K562 (cell line): ENCODE data around the gene FAM171A1.

Experiments
- BCL6 ChIP-seq: fragments of 250-450 bp; sonication (Bioruptor Pico); IDR thresholded peaks from 2 replicates; pipeline ENCODE4 v1.4.0; 2020
- CTCF ChIP-seq, 3 experiments: IDR thresholded peaks in 2 of 3; conservative IDR thresholded peaks in 1 of 3; 2 replicates each; pipeline ENCODE4 v1.5.1; 2011 to 2012; ENCODE audit warnings: low read length in 3 of 3, mild to moderate bottlenecking in 3 of 3, control low read depth in 2 of 3, improper control_type of control experiment in 1 of 3, inconsistent platforms in 1 of 3, low read depth in 1 of 3, mixed read lengths in 1 of 3, moderate library complexity in 1 of 3; ENCODE audit not compliant: insufficient read depth in 2 of 3
- ELK3 ChIP-seq: fragments of 450-650 bp; formaldehyde crosslinking; IDR thresholded peaks from 2 replicates; pipeline ENCODE4 v1.4.0; 2020; ENCODE audit warnings: mild to moderate bottlenecking
- JUND ChIP-seq, 2 experiments: IDR thresholded peaks; 2 replicates in 1 of 2; 3 replicates in 1 of 2; pipeline ENCODE4 v1.6.1; 2011; ENCODE audit warnings: borderline replicate concordance in 2 of 2, low read depth in 2 of 2, low read length in 2 of 2, improper control_type of control experiment in 1 of 2, missing biosample characterization in 1 of 2, missing genetic modification characterization in 1 of 2, missing genetic modification reagents in 1 of 2
- KLF16 ChIP-seq: IDR thresholded peaks from 2 replicates; pipeline ENCODE4 v1.6.1; 2016; ENCODE audit warnings: antibody characterized with exemption
- MXI1 ChIP-seq: IDR thresholded peaks from 2 replicates; pipeline ENCODE4 v1.6.1; 2011; ENCODE audit warnings: low read depth, mild to moderate bottlenecking, improper control_type of control experiment, low read length
- NFYB ChIP-seq: IDR thresholded peaks from 2 replicates; pipeline ENCODE4 v1.6.1; 2011; ENCODE audit warnings: mild to moderate bottlenecking, moderate library complexity; ENCODE audit not compliant: insufficient read length; ENCODE audit errors: extremely low read depth
- SMC3 ChIP-seq: conservative IDR thresholded peaks from 2 replicates; pipeline ENCODE4 v1.6.1; 2011; ENCODE audit warnings: low read depth, low read length, improper control_type of control experiment; ENCODE audit not compliant: insufficient read depth
- YY1 ChIP-seq, 3 experiments: IDR thresholded peaks; 2 replicates each; pipeline ENCODE4 v1.6.1; 2011; ENCODE audit warnings: low read length in 2 of 3, mild to moderate bottlenecking in 2 of 3, moderate library complexity in 2 of 3, borderline replicate concordance in 1 of 3, control low read depth in 1 of 3, low read depth in 1 of 3; ENCODE audit not compliant: insufficient read depth in 3 of 3, insufficient replicate concordance in 2 of 3, control insufficient read depth in 1 of 3, insufficient read length in 1 of 3; ENCODE audit errors: extremely low read depth in 1 of 3
- ZFX ChIP-seq: sonication (generic); formaldehyde crosslinking; IDR thresholded peaks from 2 replicates; pipeline ENCODE4 v1.8.0; 2022; ENCODE audit warnings: mild to moderate bottlenecking, missing genetic modification reagents, moderate library complexity
- ZNF274 ChIP-seq: IDR thresholded peaks from 2 replicates; pipeline ENCODE4 v1.6.1; 2011; ENCODE audit warnings: low read depth, mild to moderate bottlenecking, low read length, moderate library complexity, borderline replicate concordance
- ZNF431 ChIP-seq: sonication (generic); formaldehyde crosslinking; IDR thresholded peaks from 2 replicates; pipeline ENCODE4 v1.8.0; 2022; ENCODE audit warnings: mild to moderate bottlenecking, missing genetic modification reagents
- ZNF639 ChIP-seq, 2 experiments: fragments of 200-800 bp in 1 of 2; sonication (Bioruptor generic) in 1 of 2; sonication (generic) in 1 of 2; formaldehyde crosslinking in 1 of 2; IDR thresholded peaks in 1 of 2; conservative IDR thresholded peaks in 1 of 2; 2 replicates each; pipeline versions ENCODE4 v1.5.0 to v1.6.1; 2016 to 2020; ENCODE audit warnings: missing compliant biosample characterization in 1 of 2, missing genetic modification characterization in 1 of 2, missing genetic modification reagents in 1 of 2

GRCh38 chr10:15411010-15411409, 39.9 kb upstream of the FAM171A1 start:
- TF ChIP-seq ZNF274 (no peak), CTCF (IDR thresholded peaks at IDR 0.05 in 2 of 3, conservative IDR thresholded peaks at IDR 0.05 in 1 of 3; ENCODE audit: insufficient read depth in 2 of 3, low read depth in 1 of 3, low read length in 3 of 3) (no peak), ELK3 (CRISPR knock-in tag) (no peak), ZNF431 (CRISPR knock-in tag) (no peak), NFYB (no peak), SMC3 (no peak), ZFX (CRISPR knock-in tag) (no peak), BCL6 (no peak), KLF16 (no peak), MXI1 (no peak), ZNF639 (CRISPR knock-in tag; conservative IDR thresholded peaks at IDR 0.05 in 1 of 2, IDR thresholded peaks at IDR 0.05 in 1 of 2) (no peak), JUND (IDR thresholded peaks at IDR 0.05; ENCODE audit: borderline replicate concordance, low read depth, low read length) (no peak), JUND (tag; IDR thresholded peaks at IDR 0.05; ENCODE audit: borderline replicate concordance, low read depth, low read length) (no peak), YY1 (IDR thresholded peaks at IDR 0.05; ENCODE audit: borderline replicate concordance in 1 of 3, control insufficient read depth in 1 of 3, extremely low read depth in 1 of 3, insufficient read depth in 3 of 3, insufficient read length in 1 of 3, insufficient replicate concordance in 2 of 3, low read depth in 1 of 3, low read length in 2 of 3) (no peak)
